HL-60 (cell line): ENCODE results near the gene APIP.

Experiments used
- CTCF ChIP-seq: IDR thresholded peaks from one replicate; pipeline ENCODE4 v1.5.1; 2011; ENCODE audit warnings: low read length, control low read depth, inconsistent platforms; ENCODE audit not compliant: insufficient read depth
- POLR2AphosphoS5 ChIP-seq: IDR thresholded peaks from 2 replicates; pipeline ENCODE4 v1.6.1; 2012; ENCODE audit warnings: low read depth

- TF ChIP-seq CTCF, result no peak
- no peak for TF ChIP-seq POLR2AphosphoS5
These were observed 17.7 kb downstream of the APIP start for GRCh38 chr11:34898474-34898873.
